Measurements from ENCODE around the gene P2RY11.

P2RY11 gene

GRCh38 chr19:10111405-10111811 lies at the start of gene P2RY11:
P2RY11 (plus strand) TSS chr19:10111693; CDS start chr19:10111722, 29 bp downstream.
- H3K4me3 ChIP-seq (ENCODE audit: low read depth, low read length) = no peak within 1 kb of the TSS
- no peak for DNase-seq (ENCODE audit: low read depth, low spot score)
- no peak for TF ChIP-seq CTCF (IDR thresholded peaks at IDR 0.05; ENCODE audit: low read depth, low read length)
- in situ Hi-C loops (cut with HindIII; ENCODE audit: low sequenced_read_pairs) = no loop called here

GRCh38 chr19:10061717-10062310 lies 49.7 kb upstream of the P2RY11 start:
- no peak for DNase-seq (ENCODE audit: low read depth, low spot score)
- in situ Hi-C loops (cut with HindIII; ENCODE audit: low sequenced_read_pairs) = no loop called here
- no peak for TF ChIP-seq CTCF (IDR thresholded peaks at IDR 0.05; ENCODE audit: low read depth, low read length)
- no peak overlapping the region for H3K4me3 ChIP-seq (ENCODE audit: low read depth, low read length)

GRCh38 chr19:10068205-10068604 lies 43.3 kb upstream of the P2RY11 start:
- no peak overlapping the region for H3K4me3 ChIP-seq (ENCODE audit: low read depth, low read length)
- in situ Hi-C loops (cut with HindIII; ENCODE audit: low sequenced_read_pairs) = no loop called here
- no peak for DNase-seq (ENCODE audit: low read depth, low spot score)
- TF ChIP-seq CTCF (IDR thresholded peaks at IDR 0.05; ENCODE audit: low read depth, low read length) = no peak

- no peak for TF ChIP-seq CTCF (IDR thresholded peaks at IDR 0.05; ENCODE audit: low read depth, low read length)
- H3K4me3 ChIP-seq (ENCODE audit: low read depth, low read length) = no peak overlapping the region
- in situ Hi-C loops (cut with HindIII; ENCODE audit: low sequenced_read_pairs) = no loop called here
- DNase-seq (ENCODE audit: low read depth, low spot score) = no peak
Measured at GRCh38 chr19:10069046-10069445, 42.4 kb upstream of the P2RY11 start.

- no peak for DNase-seq (ENCODE audit: low read depth, low spot score)
- no peak for TF ChIP-seq CTCF (IDR thresholded peaks at IDR 0.05; ENCODE audit: low read depth, low read length)
- H3K4me3 ChIP-seq (ENCODE audit: low read depth, low read length) = no peak overlapping the region
- in situ Hi-C loops (cut with HindIII; ENCODE audit: low sequenced_read_pairs) = no loop called here
Measured at GRCh38 chr19:10070730-10071446, 40.6 kb upstream of the P2RY11 start.

GRCh38 chr19:10074153-10074552 lies 37.3 kb upstream of the P2RY11 start:
- in situ Hi-C loops (cut with HindIII; ENCODE audit: low sequenced_read_pairs) = no loop called here
- TF ChIP-seq CTCF (IDR thresholded peaks at IDR 0.05; ENCODE audit: low read depth, low read length) = peak; percentile 30
- H3K4me3 ChIP-seq (ENCODE audit: low read depth, low read length) = no peak overlapping the region
- no peak for DNase-seq (ENCODE audit: low read depth, low spot score)

Data from astrocyte of the spinal cord (primary cell).